GM21619 (cell line): ENCODE data around the gene MTHFD1L.
A peak's percentile ranks its signal among the peaks of the same experiment; 100 is the strongest.

ENCODE experiments used
- ATAC-seq: cut with Tn5 transposase; IDR thresholded peaks from one replicate; pipeline ENCODE4 v1.9.1; 2021; ENCODE audit not compliant: unreplicated experiment

Gene MTHFD1L

GRCh38 chr6:150981669-150982068 lies 116.2 kb downstream of the MTHFD1L start:
- no peak for ATAC-seq

DNA sequence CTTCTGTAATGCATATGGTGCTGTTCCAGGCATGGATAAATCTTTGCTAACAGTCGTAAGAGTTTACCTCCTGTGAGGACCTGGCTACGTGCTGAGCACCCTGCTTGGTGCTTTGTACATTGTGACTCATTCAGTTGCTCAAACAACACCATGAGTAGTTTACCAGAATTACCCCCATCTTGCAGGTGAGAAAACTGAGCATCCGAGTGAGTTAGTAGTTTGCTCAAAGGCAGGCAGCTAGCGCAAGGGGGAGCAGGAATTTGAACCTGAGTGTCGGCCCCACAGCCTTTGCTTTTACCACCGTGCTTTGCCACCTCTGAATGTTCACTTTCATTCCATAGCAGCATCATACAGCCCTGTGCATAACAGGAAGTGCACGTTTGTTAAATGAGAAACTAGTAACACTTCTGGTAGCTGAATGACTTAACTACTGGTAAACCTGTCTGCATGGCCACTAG lies 121.9 kb downstream of the MTHFD1L start:
- ATAC-seq, result peak; percentile 96

GRCh38 chr6:150987855-150988464 lies 122.5 kb downstream of the MTHFD1L start:
- no peak for ATAC-seq

DNA sequence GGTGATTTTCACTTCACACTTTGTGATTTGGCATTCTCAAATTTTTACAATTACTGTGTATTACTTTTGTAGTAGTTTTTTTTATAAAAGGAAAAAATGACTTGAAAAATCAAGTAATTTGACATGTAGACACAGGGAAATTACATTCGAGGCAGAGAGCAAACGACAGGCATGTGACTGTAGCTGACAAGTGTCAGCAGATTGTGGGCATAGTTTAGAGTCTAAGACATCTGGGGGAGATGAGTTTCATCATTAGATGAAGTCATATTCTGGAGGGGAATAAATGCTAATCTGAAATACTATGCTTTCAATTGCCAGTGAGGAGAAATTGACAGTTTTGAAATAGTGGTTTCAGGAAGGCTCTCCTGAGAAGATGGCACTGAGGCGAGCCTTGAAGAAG lies 126.0 kb downstream of the MTHFD1L start:
- no peak for ATAC-seq

- ATAC-seq, result no peak
Measured at GRCh38 chr6:150992262-150992661, 126.8 kb downstream of the MTHFD1L start.

DNA sequence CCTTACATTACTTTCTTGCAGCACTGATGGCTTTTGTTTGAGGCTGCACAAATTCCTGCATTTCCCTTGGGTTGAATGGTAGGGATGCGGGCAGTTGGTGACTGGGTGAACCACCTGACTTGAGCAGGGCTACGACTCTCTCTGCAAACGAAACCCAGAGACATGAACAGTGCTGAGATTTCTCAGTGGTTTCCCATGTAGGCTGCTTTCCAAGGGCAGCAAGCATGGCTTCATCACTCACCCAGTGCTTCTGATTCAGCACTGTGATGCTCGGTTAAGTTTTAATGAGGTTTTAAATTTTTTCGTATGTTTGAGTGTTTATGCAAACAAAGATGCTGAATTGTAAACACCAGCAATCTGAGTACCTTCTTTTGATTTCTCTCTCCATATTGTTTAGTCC lies 127.2 kb downstream of the MTHFD1L start:
- ATAC-seq, result no peak

GRCh38 chr6:150993253-150993652 lies 127.8 kb downstream of the MTHFD1L start:
- ATAC-seq, result no peak

DNA sequence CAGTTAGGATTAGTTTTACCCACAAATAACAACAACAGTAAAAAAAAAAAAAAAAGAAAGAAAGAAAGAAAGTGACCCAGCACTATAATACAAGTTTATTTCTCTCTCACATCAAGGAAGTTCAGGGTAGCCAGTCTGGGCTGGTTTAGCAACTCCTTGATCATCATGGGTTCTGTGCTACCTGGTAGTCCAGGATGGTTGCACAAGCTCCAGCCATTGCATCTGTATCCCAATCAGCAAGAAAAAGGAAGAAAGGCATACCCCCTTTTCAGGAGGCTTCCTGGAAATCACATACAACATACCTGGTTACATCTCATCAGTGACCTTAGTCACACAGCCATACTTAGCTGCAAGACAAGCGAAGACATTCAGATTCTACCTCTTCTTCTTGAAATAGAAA lies 128.5 kb downstream of the MTHFD1L start:
- no peak for ATAC-seq

DNA sequence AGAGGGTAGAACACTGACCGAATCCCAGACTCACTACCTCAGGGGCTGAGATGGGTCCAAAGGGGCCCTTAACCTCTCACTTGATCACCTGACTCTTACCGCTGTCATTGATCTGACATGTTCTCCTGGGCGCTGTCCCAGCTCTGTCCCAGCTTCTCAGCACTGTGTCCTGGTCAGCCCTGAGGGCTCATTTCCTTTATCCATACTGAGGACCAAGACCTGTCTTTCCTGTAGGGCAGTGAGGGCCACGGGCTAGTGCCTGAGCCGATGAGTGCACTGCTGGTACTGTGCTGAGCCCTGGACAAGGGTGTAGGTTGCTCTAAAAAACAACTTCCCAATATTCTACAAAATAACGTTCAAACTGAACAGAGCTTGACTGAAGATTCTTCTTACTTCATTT lies 131.5 kb downstream of the MTHFD1L start:
- no peak for ATAC-seq

GRCh38 chr6:150999107-150999506 lies 133.6 kb downstream of the MTHFD1L start:
- no peak for ATAC-seq

- ATAC-seq, result no peak
Measured at GRCh38 chr6:150999576-150999975, 134.1 kb downstream of the MTHFD1L start.

DNA sequence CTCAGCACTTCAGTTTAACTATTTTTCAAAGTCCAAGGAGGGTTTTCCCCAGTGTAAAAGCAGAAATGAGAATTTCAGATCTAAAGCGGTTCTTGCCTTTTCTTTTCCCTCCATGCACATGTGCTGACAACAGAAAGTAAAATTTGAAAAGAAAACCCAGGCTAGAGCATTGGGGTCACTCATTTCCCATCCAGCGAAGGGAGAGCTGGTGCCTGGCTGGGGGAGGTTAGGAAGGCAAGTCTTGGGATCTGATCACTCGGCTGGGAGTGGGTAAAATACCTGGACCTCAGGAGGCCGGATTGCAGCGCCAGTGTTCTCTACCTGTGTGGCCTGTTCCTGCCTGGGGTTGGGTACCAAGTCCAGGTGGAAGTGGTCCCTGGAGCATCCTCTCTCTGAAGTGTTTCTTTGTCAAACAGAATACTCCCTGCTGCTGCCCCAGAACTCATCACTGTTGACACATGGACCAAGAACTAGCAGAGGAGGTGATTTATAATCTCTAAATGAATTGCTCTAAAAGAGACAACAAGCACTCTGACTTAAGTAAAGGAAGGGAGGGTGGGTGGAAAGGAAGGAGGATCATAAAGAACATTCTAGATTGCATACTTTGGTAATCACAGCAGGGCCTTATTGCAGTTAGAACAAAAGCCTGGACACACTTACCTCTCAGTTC lies 136.0 kb downstream of the MTHFD1L start:
- ATAC-seq, result peak; percentile 70

- ATAC-seq, result no peak
Measured at GRCh38 chr6:151002057-151002450, 136.6 kb downstream of the MTHFD1L start.

DNA sequence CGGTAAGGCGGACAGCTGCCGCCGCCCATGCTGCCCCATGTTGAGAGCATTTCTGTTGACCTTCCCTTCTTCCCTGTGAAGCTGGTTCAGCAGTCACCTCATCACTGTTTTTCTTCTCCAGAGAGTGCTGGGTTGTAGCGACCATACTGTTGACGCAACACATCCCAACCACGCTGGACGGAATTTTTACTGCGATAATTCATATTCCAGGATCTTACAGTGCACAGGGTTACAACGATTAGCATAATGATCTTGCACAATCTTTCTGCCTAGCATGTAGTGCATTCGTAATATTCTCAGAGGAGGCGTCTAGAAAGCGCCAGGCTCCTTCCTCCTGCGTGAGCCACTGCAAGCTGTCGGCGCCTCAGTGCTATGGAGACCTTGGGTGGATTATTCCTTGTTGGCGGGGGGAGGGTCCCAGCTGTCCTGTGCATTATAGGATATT lies 137.0 kb downstream of the MTHFD1L start:
- ATAC-seq, result no peak

DNA sequence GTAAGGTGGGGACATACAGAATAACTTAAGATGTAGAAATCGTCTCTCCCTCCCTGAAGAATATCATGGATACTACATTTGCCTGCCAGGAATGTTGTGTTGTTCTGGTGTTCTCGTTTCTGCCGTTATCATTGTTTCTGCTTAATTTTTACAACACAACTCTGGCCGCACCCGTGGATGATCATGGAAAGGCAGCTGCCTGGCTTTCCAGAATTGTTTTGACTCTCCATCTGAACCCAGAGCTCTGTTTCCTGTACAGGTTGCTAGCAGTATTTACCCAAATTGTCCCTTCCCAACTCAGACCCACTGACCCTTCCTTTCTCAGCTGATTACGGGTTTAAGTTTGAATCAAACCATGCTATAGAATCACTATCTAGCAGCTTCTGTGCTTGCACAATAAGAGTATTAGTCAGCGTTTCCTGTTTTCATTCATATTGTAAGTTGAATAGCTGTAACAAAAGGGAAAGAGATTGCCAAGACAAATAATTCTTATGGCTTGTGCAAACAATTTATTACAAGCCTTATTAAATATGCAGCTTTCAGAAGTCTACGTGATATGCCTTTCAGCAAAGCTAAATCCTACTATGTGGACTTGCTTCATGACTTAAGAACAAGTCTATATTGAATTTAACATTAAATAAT lies 139.0 kb downstream of the MTHFD1L start:
- no peak for ATAC-seq

- no peak for ATAC-seq
Measured at GRCh38 chr6:151005164-151005563, 139.7 kb downstream of the MTHFD1L start.

DNA sequence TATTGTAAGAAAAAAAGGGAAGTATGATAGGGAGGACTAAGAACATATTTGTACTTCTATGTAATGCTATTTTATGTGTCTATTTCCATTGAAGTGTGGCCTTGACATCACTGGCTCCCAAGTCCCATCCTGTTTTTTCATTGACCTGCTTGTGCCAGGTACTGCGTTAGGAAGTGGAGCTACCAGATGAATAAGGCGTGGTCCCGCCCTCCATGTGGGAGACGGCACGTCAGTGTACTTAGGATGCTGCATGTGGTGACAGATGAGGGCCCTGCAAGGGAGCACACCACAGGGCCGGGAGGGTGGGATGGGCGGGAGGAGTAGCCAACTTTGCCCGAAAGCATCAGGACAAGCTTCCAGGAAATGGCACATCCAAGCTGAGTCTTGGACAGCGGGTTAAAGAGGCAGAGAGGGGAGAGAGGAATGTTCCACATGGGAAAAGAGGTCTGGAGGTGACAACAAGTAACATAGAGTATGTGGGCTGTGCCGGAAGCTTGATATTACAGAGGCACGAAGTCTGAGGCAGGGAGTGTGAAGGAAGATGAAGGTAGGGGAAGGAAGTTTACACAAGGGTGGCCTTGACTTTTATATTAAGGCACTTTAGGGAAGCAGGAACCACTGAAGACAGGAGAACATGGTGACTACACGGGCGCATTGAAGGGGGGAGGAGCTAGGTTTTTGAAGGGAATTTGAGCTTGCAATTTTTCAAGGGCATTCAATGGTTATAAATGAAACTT lies 140.6 kb downstream of the MTHFD1L start:
- no peak for ATAC-seq

DNA sequence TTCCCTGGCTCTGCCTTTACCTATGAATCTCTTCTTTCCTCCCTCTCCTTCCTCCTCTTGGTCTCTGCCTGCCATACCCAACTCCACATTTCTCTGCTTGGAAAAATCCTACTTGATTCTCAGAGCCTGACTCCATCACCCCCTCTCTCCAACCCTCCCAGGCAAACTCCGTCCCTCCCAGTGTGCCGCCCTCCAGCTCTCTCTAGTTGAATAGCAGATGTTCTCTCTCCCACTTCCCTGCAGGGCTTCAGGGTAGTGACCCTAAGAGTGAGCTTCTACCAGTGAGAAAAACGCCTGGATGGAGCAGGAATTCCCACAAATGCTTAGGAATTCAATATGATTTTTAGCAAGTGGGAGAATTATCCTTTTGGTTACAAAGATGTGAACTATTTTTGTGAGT lies 141.6 kb downstream of the MTHFD1L start:
- ATAC-seq, result no peak

GRCh38 chr6:151007922-151008321 lies 142.4 kb downstream of the MTHFD1L start:
- no peak for ATAC-seq

DNA sequence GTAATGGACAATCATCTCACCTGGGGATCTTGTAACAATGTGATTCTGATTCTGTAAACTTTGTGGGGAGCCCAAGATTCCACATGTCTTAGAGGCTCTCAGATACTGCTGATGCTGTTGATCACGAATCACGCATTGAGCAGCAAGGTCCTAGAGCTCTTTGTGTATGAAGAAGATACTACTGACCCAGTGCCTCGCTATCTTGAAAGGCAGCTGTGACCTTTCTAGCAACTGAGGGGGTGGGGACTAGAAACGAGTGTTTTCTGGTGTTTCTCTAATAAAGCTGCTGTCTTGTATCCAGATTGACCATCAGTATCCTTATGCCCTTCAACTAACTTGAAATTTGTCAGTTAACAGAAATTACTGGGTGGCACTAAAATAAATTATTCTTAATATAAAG lies 142.9 kb downstream of the MTHFD1L start:
- ATAC-seq, result no peak

GRCh38 chr6:151009576-151009975 lies 144.1 kb downstream of the MTHFD1L start:
- no peak for ATAC-seq

- no peak for ATAC-seq
Measured at GRCh38 chr6:151010071-151010470, 144.6 kb downstream of the MTHFD1L start.
